Bronchial epithelial cell (primary cell): Measurements from ENCODE around the gene MGLL. TPM values are rescaled to one million over a fixed set of nuclear protein-coding genes. Genes with fewer than 3 reads are reported as not detected.

Experiments used
- DNase-seq: peaks from one replicate; pipeline ENCODE4 v3.0.0-alpha.2; 2010; ENCODE audit warnings: low read depth
- FAIRE-seq: peaks from 2 replicates; lab custom pipeline; 2011; peaks lifted over from hg19 to GRCh38; lab: Jason Lieb, UNC
- H3K27me3 ChIP-seq: 2 replicates; pipeline ENCODE4 v1.5.1; 2011; ENCODE audit warnings: low read length; ENCODE audit not compliant: control insufficient read depth, insufficient read depth
- H3K36me3 ChIP-seq: 2 replicates; pipeline ENCODE4 v1.5.1; 2011; ENCODE audit warnings: low read length; ENCODE audit not compliant: control insufficient read depth, insufficient read depth
- H3K4me3 ChIP-seq: 2 replicates; pipeline ENCODE4 v1.5.1; 2011; ENCODE audit warnings: mild to moderate bottlenecking, low read depth, low read length, control low read depth
- CTCF ChIP-seq: IDR thresholded peaks from 2 replicates; pipeline ENCODE4 v1.5.1; 2011; ENCODE audit warnings: mild to moderate bottlenecking, moderate library complexity, low read length, control low read depth, inconsistent platforms; ENCODE audit not compliant: insufficient read depth, severe bottlenecking
- total RNA-seq: library from RNA; depleted of rRNA; stranded (reverse); fragments of >200 nt; gene quantifications from 2 replicates; pipeline ENCODE4 v1.2.1, GENCODE V29; 2014

MGLL gene
- total RNA-seq, 1 donor from 2014 or later = 25.5 TPM

- TF ChIP-seq CTCF = no peak
- no peaks in the 10 kb centered on the region for H3K36me3 ChIP-seq
- FAIRE-seq = no peak
- no peak overlapping the region for H3K4me3 ChIP-seq
- H3K27me3 ChIP-seq = no peaks in the 10 kb centered on the region
- peak; percentile 33 for DNase-seq
These were observed 175.0 kb downstream of the MGLL start for GRCh38 chr3:127647166-127647844.

- no peak for FAIRE-seq
- no peak overlapping the region for H3K4me3 ChIP-seq
- H3K27me3 ChIP-seq = no peaks in the 10 kb centered on the region
- DNase-seq = no peak
- H3K36me3 ChIP-seq = no peaks in the 10 kb centered on the region
- TF ChIP-seq CTCF = no peak
These were observed 175.7 kb downstream of the MGLL start for GRCh38 chr3:127646501-127647046.

- Histone ChIP-seq H3K4me3 (no peak overlapping the region), H3K36me3 (no peaks in the 10 kb centered on the region), H3K27me3 (no peaks in the 10 kb centered on the region)
- DNase-seq (no peak), FAIRE-seq (no peak)
- no peak for TF ChIP-seq CTCF
These were observed 176.8 kb downstream of the MGLL start for GRCh38 chr3:127645371-127646015.

- FAIRE-seq (no peak), DNase-seq (no peak)
- H3K27me3 ChIP-seq = no peaks in the 10 kb centered on the region
- H3K36me3 ChIP-seq = no peaks in the 10 kb centered on the region
- TF ChIP-seq CTCF = no peak
- H3K4me3 ChIP-seq = no peak overlapping the region
These were observed 177.5 kb downstream of the MGLL start for GRCh38 chr3:127644641-127645370.

GRCh38 chr3:127640042-127640355 lies 182.3 kb downstream of the MGLL start:
- H3K36me3 ChIP-seq = no peaks in the 10 kb centered on the region
- H3K27me3 ChIP-seq = peaks cover 3% of the 10 kb centered on the region
- H3K4me3 ChIP-seq = no peak overlapping the region
- FAIRE-seq (no peak), DNase-seq (no peak)
- no peak for TF ChIP-seq CTCF
